Measurements from ENCODE around the gene MEGF9. TPM values are rescaled to one million over a fixed set of nuclear protein-coding genes. Genes with fewer than 3 reads are reported as not detected.

Gene MEGF9
- polyA plus RNA-seq, 5 donors: 11.8 to 16.6 (median 13.8) TPM

Other genes starting within 250 kb of the MEGF9 start
- gene CDK5RAP2, start 134.3 kb downstream of the MEGF9 start, polyA plus RNA-seq (ENCODE audit: insufficient read depth in 1 of 5, insufficient read length in 5 of 5, low replicate concordance in 1 of 5): 10 to 100 TPM; 51.7 to 75.6 (median 68.1) TPM
- gene FBXW2, start 78.9 kb upstream of the MEGF9 start, polyA plus RNA-seq (ENCODE audit: insufficient read depth in 1 of 5, insufficient read length in 5 of 5, low replicate concordance in 1 of 5): 10 to 100 TPM; 38.6 to 51.5 (median 48.8) TPM
- 10 to 100 TPM; 33.4 to 47.0 (median 42.3) TPM for gene PSMD5, start 128.5 kb upstream of the MEGF9 start, polyA plus RNA-seq (ENCODE audit: insufficient read depth in 1 of 5, insufficient read length in 5 of 5, low replicate concordance in 1 of 5)
- 10 to 100 TPM; 39.1 to 56.8 (median 45.6) TPM for gene PHF19, start 162.7 kb upstream of the MEGF9 start, polyA plus RNA-seq (ENCODE audit: insufficient read depth in 1 of 5, insufficient read length in 5 of 5, low replicate concordance in 1 of 5)
- gene TRAF1, start 212.3 kb upstream of the MEGF9 start, polyA plus RNA-seq (ENCODE audit: insufficient read depth in 1 of 5, insufficient read length in 5 of 5, low replicate concordance in 1 of 5): 10 to 100 TPM in 1 of 5 donors, 1 to 10 TPM in 4; 7.0 to 11.0 (median 8.1) TPM